Smooth muscle cell (in vitro differentiated cells): ENCODE results near the gene ALK. TPM values are rescaled to one million over a fixed set of nuclear protein-coding genes. Genes with fewer than 3 reads are reported as not detected.

Experiments used
- DNase-seq: peaks from one replicate; lab custom pipeline; 2025; ENCODE audit not compliant: unreplicated experiment; lab: John Stamatoyannopoulos, UW
- H2AFZ ChIP-seq: fragments of 200-600 bp; sonication (generic); 2 replicates; pipeline ENCODE4 v1.6.0; 2016; ENCODE audit warnings: antibody characterized with exemption, low read depth, mild to moderate bottlenecking
- H3F3A ChIP-seq: fragments of 200-600 bp; sonication (generic); 2 replicates; pipeline ENCODE4 v1.6.0; 2017; ENCODE audit warnings: antibody characterized with exemption, low read depth
- H3K27ac ChIP-seq: fragments of 200-600 bp; sonication (generic); 2 replicates; pipeline ENCODE4 v1.5.1; 2016; ENCODE audit warnings: low read depth, mild to moderate bottlenecking
- H3K27me3 ChIP-seq: fragments of 200-600 bp; sonication (generic); 2 replicates; pipeline ENCODE4 v1.6.1; 2016; ENCODE audit warnings: low read depth, mild to moderate bottlenecking
- H3K36me3 ChIP-seq: fragments of 200-600 bp; sonication (generic); 2 replicates; pipeline ENCODE4 v1.5.1; 2016; ENCODE audit warnings: low read depth
- H3K4me1 ChIP-seq: fragments of 200-600 bp; sonication (generic); 2 replicates; pipeline ENCODE4 v1.5.1; 2016; ENCODE audit warnings: low read depth
- H3K4me2 ChIP-seq: fragments of 200-600 bp; sonication (generic); 2 replicates; pipeline ENCODE4 v1.6.0; 2016; ENCODE audit warnings: mild to moderate bottlenecking
- H3K4me3 ChIP-seq: fragments of 200-600 bp; sonication (generic); 2 replicates; pipeline ENCODE4 v1.5.1; 2016; ENCODE audit warnings: mild to moderate bottlenecking
- H3K79me2 ChIP-seq: fragments of 200-600 bp; sonication (generic); 2 replicates; pipeline ENCODE4 v1.6.0; 2016; ENCODE audit warnings: low read depth, mild to moderate bottlenecking
- H3K9ac ChIP-seq: fragments of 200-600 bp; sonication (generic); 2 replicates; pipeline ENCODE4 v1.6.0; 2016; ENCODE audit warnings: low read depth
- H3K9me3 ChIP-seq: fragments of 200-600 bp; sonication (generic); replicated peaks from 2 replicates; pipeline ENCODE4 v1.5.1; 2016; ENCODE audit warnings: low read depth
- H4K20me1 ChIP-seq: fragments of 200-600 bp; sonication (generic); 2 replicates; pipeline ENCODE4 v1.6.0; 2016; ENCODE audit warnings: low read depth
- WGBS: methylation state at CpG from one replicate; pipeline ENCODE4 v1.1.7; 2016; ENCODE audit warnings: low lambda C conversion rate; 5-methylcytosine and 5-hydroxymethylcytosine counted together
- polyA plus RNA-seq: library from polyadenylated mRNA; unstranded; fragments of >200 nt; fragmentation: Nextera tagmentation; extraction: Ambion mirVana; gene quantifications from 2 replicates; pipeline ENCODE4 v1.2.1, GENCODE V29; 2016
- total RNA-seq: library from RNA; depleted of rRNA; stranded (reverse); fragments of >200 nt; gene quantifications from 2 replicates; pipeline ENCODE4 v1.2.3, GENCODE V29; 2014
- TF ChIP-seq, protein P1 (sequence below): fragments of 200-600 bp; sonication (generic); IDR thresholded peaks from 2 replicates; pipeline ENCODE4 v1.5.1; 2017; ENCODE audit warnings: borderline replicate concordance, mild to moderate bottlenecking, antibody characterized with exemption; ENCODE audit not compliant: insufficient read depth, poor library complexity, severe bottlenecking

ALK gene
- total and polyA plus RNA-seq, 2 experiments from 2014 or later = 0.13 to 0.19 TPM

DNA sequence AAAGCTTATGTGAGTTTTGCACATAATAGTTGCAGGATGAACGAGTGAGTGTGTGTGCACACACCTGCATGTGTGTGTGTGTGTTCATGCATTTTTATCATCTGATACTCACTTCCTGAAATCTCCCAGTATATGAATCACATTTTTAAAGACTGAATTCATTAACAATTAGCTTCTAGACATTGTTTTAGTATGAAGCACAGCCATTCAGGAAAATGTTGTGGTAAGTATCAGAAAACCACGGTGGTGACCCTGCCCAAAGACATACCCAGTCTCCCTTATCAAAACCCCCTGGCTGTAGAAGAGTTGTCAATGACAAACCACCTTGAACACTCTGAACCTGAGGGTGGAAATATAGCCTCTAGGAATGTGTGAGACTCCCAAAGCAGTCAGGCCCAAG is 220.8 kb downstream of the ALK start:
- Histone ChIP-seq H3K4me1 (no peaks in the 10 kb centered on the region), H2AFZ (no peak overlapping the region), H3K4me3 (no peak overlapping the region), H3K27ac (no peak overlapping the region), H3K9ac (no peak overlapping the region), H4K20me1 (no peaks in the 10 kb centered on the region), H3F3A (no peaks in the 10 kb centered on the region), H3K9me3 (no peaks in the 10 kb centered on the region), H3K79me2 (no peaks in the 10 kb centered on the region), H3K4me2 (no peak overlapping the region), H3K27me3 (no peaks in the 10 kb centered on the region), H3K36me3 (no peaks in the 10 kb centered on the region)
- no peak for DNase-seq
- TF ChIP-seq, protein P1, sequence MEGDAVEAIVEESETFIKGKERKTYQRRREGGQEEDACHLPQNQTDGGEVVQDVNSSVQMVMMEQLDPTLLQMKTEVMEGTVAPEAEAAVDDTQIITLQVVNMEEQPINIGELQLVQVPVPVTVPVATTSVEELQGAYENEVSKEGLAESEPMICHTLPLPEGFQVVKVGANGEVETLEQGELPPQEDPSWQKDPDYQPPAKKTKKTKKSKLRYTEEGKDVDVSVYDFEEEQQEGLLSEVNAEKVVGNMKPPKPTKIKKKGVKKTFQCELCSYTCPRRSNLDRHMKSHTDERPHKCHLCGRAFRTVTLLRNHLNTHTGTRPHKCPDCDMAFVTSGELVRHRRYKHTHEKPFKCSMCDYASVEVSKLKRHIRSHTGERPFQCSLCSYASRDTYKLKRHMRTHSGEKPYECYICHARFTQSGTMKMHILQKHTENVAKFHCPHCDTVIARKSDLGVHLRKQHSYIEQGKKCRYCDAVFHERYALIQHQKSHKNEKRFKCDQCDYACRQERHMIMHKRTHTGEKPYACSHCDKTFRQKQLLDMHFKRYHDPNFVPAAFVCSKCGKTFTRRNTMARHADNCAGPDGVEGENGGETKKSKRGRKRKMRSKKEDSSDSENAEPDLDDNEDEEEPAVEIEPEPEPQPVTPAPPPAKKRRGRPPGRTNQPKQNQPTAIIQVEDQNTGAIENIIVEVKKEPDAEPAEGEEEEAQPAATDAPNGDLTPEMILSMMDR = no peak
- 86% methylated on average over 2 of the region's 2 CpGs for WGBS

DNA sequence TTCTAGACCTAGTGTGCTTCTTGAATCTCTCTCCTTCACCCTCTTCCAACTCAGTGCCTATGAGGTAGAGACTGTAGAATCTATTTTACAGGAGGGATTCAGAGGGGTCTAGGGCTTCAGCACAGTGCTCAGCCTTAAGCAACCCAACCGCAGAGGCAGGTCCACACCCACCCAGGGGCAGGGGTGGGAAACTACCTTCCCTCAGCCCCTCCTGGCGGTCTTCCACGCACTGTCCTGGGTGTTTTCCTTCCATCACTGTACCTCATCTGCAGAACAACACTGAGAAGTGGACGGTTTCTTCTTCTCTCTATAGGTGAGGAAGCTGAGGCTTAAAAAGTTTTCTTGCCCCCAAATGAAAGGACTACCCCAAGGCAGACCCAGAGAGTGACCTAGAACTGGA is 222.3 kb downstream of the ALK start:
- no peak overlapping the region for H3K9ac ChIP-seq
- H4K20me1 ChIP-seq = no peaks in the 10 kb centered on the region
- H2AFZ ChIP-seq = no peak overlapping the region
- H3K4me2 ChIP-seq = no peak overlapping the region
- no peaks in the 10 kb centered on the region for H3K36me3 ChIP-seq
- no peaks in the 10 kb centered on the region for H3K4me1 ChIP-seq
- H3K9me3 ChIP-seq = no peaks in the 10 kb centered on the region
- no peak for DNase-seq
- TF ChIP-seq, protein P1 = no peak
- no peaks in the 10 kb centered on the region for H3F3A ChIP-seq
- H3K79me2 ChIP-seq = no peaks in the 10 kb centered on the region
- H3K27me3 ChIP-seq = no peaks in the 10 kb centered on the region
- H3K4me3 ChIP-seq = no peak overlapping the region
- 72% methylated on average over 4 of the region's 4 CpGs for WGBS
- H3K27ac ChIP-seq = no peak overlapping the region

DNA sequence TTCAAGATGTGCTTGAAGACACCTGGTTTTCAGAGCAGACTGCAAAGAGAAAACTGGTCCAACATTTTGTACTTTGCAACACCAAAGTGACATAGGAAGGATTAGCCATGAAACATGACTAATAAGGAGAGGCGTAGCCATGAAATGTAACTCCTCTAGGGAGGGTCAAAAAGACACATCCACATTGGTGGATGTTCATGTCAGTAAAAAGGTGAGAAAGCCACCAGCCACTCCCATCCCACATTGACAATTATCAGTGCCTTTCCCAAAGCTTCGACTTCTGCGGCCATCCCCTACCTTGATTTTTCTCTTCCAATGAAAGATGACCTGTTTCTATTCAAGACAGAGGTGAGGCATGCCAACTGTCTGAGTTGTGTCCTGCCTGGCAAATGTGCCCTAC is 223.2 kb downstream of the ALK start:
- Histone ChIP-seq H3K4me3 (no peak overlapping the region), H3K27me3 (no peaks in the 10 kb centered on the region), H3K9ac (no peak overlapping the region), H3K9me3 (no peaks in the 10 kb centered on the region), H3K4me2 (no peak overlapping the region), H4K20me1 (no peaks in the 10 kb centered on the region), H2AFZ (no peak overlapping the region), H3K27ac (no peak overlapping the region), H3K36me3 (no peaks in the 10 kb centered on the region), H3K79me2 (no peaks in the 10 kb centered on the region), H3F3A (no peaks in the 10 kb centered on the region), H3K4me1 (no peaks in the 10 kb centered on the region)
- no peak for DNase-seq
- WGBS = 98% methylated on average over 3 of the region's 3 CpGs
- TF ChIP-seq, protein P1 = no peak

DNA sequence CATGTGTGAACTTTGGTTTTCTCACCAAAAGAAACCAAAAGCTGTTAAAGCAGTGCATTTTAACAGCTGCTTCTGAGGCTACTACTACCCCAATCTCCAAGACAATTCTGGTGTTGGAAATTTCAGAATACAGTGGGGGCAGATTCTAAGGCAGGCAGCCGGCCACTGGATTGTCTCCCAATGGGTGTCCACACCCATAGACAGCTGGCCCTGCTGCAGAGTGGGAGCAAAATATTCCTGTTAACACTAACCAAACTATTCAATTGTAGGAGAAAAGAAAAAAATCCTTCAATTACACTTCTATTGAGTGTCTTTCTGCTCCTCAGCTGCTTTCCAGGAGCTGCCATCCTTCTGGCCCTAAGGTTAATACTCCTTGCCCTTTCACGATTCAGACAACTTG is 223.7 kb downstream of the ALK start:
- Histone ChIP-seq H3K4me3 (no peak overlapping the region), H3K36me3 (no peaks in the 10 kb centered on the region), H3K9ac (no peak overlapping the region), H3K79me2 (no peaks in the 10 kb centered on the region), H3K9me3 (no peaks in the 10 kb centered on the region), H2AFZ (no peak overlapping the region), H3K4me2 (no peak overlapping the region), H3F3A (no peaks in the 10 kb centered on the region), H3K27me3 (no peaks in the 10 kb centered on the region), H4K20me1 (no peaks in the 10 kb centered on the region), H3K27ac (no peak overlapping the region), H3K4me1 (no peaks in the 10 kb centered on the region)
- WGBS = 89% methylated on average over 2 of the region's 2 CpGs
- DNase-seq = no peak
- TF ChIP-seq, protein P1 = no peak
